HepG2 (cell line): ENCODE data around the gene FAM181A. TPM values are rescaled to one million over a fixed set of nuclear protein-coding genes. Genes with fewer than 3 reads are reported as not detected.

ENCODE experiments used
- AHDC1 ChIP-seq: sonication (generic); formaldehyde crosslinking; IDR thresholded peaks from 2 replicates; pipeline ENCODE4 v1.5.1; 2020; ENCODE audit warnings: mild to moderate bottlenecking, missing genetic modification reagents, borderline replicate concordance
- ATM ChIP-seq: fragments of 450-650 bp; IDR thresholded peaks from 2 replicates; pipeline ENCODE4 v1.7.1; 2017; ENCODE audit warnings: mild to moderate bottlenecking, borderline replicate concordance
- PHB2 ChIP-seq: fragments of 450-650 bp; IDR thresholded peaks from 2 replicates; pipeline ENCODE4 v1.6.1; 2018; ENCODE audit not compliant: partially characterized antibody
- SNAI1 ChIP-seq: sonication (generic); formaldehyde crosslinking; IDR thresholded peaks from 2 replicates; pipeline ENCODE4 v1.5.0; 2020; ENCODE audit warnings: mild to moderate bottlenecking, missing genetic modification reagents, borderline replicate concordance
- ZNF552 ChIP-seq: sonication (generic); formaldehyde crosslinking; IDR thresholded peaks from 2 replicates; pipeline ENCODE4 v1.9.0; 2022; ENCODE audit warnings: missing genetic modification reagents, mild to moderate bottlenecking, borderline replicate concordance
- ZNF570 ChIP-seq: sonication (generic); formaldehyde crosslinking; IDR thresholded peaks from 2 replicates; pipeline ENCODE4 v1.4.0; 2020; ENCODE audit warnings: mild to moderate bottlenecking, missing genetic modification reagents, borderline replicate concordance
- ZNF737 ChIP-seq: sonication (generic); formaldehyde crosslinking; IDR thresholded peaks from 2 replicates; pipeline ENCODE4 v1.5.0; 2020; ENCODE audit warnings: missing genetic modification reagents, mild to moderate bottlenecking, borderline replicate concordance
- polyA plus RNA-seq, 8 experiments: library from polyadenylated mRNA; depleted of rRNA in 3 of 8; stranded (reverse) in 7 of 8; unstranded in 1 of 8; fragments of >200 nt; fragmentation: Illumina TruSeq in 4 of 8; extraction: Trizol in 4 of 8; gene quantifications; 2 replicates each; pipeline versions ENCODE4 v1.2.1 to v1.2.3, GENCODE V29; 2011 to 2016; ENCODE audit warnings: low read depth in 4 of 8, missing spikeins in 1 of 8, mixed read lengths in 1 of 8; ENCODE audit not compliant: insufficient read depth in 1 of 8
- total RNA-seq, 5 experiments: library from RNA; depleted of rRNA; stranded (reverse); fragments of >200 nt; fragmentation: Illumina TruSeq; extraction: Trizol; gene quantifications; 2 replicates each; pipeline ENCODE4 v1.2.3, GENCODE V29; 2016; ENCODE audit warnings: low read depth in 1 of 5
- TF ChIP-seq, protein P1 (sequence below): IDR thresholded peaks from 2 replicates; pipeline ENCODE4 v1.6.1; 2016; ENCODE audit warnings: low read depth

The FAM181A gene
- total and polyA plus RNA-seq, 2 of the 13 experiments (the other 11 are each of a cell fraction or from before 2014, with no cell fraction given) = 1.1 to 1.5 TPM

GRCh38 chr14:93952829-93953228 lies 25.7 kb downstream of the FAM181A start (continued):
- TF ChIP-seq ATM (no peak), ZNF552 (CRISPR knock-in tag) (no peak), AHDC1 (CRISPR knock-in tag) (no peak), ZNF570 (CRISPR knock-in tag) (no peak), PHB2 (no peak), SNAI1 (CRISPR knock-in tag) (no peak), ZNF737 (CRISPR knock-in tag) (no peak)
- TF ChIP-seq, protein P1, sequence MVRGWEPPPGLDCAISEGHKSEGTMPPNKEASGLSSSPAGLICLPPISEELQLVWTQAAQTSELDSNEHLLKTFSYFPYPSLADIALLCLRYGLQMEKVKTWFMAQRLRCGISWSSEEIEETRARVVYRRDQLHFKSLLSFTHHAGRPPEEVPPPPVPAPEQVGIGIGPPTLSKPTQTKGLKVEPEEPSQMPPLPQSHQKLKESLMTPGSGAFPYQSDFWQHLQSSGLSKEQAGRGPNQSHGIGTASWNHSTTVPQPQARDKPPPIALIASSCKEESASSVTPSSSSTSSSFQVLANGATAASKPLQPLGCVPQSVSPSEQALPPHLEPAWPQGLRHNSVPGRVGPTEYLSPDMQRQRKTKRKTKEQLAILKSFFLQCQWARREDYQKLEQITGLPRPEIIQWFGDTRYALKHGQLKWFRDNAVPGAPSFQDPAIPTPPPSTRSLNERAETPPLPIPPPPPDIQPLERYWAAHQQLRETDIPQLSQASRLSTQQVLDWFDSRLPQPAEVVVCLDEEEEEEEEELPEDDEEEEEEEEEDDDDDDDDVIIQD (CRISPR knock-in tag) = no peak
